Loucy (cell line): Measurements from ENCODE around the gene HS6ST2.

ENCODE experiments used
- CTCF ChIP-seq: fragments of 200-600 bp; sonication (generic); conservative IDR thresholded peaks from 2 replicates; pipeline ENCODE4 v1.5.1; 2014; ENCODE audit warnings: mild to moderate bottlenecking, antibody characterized with exemption, low read length
- EZH2phosphoT487 ChIP-seq: fragments of 200-600 bp; IDR thresholded peaks from 2 replicates; pipeline ENCODE4 v1.6.1; 2018; ENCODE audit warnings: antibody characterized with exemption, mild to moderate bottlenecking, moderate library complexity, borderline replicate concordance

GRCh38 chrX:132622130-132622529 is 336.3 kb downstream of the HS6ST2 start:
- TF ChIP-seq CTCF (no peak), EZH2phosphoT487 (no peak)
